Gastrocnemius medialis (tissue), 4 donors: ENCODE results near the gene LMTK3.

Experiments
- CTCF ChIP-seq, 5 experiments: fragments of 450-650 bp in 3 of 5; fragments of 200-600 bp in 2 of 5; sonication (generic) in 2 of 5; IDR thresholded peaks in 4 of 5; conservative IDR thresholded peaks in 1 of 5; 1 replicate in 4 of 5; 2 replicates in 1 of 5; pipeline ENCODE4 v1.5.1; 2016 to 2019; ENCODE audit warnings: antibody characterized with exemption in 5 of 5, mild to moderate bottlenecking in 3 of 5, moderate library complexity in 3 of 5
- POLR2A ChIP-seq, 2 donors: fragments of 450-650 bp; IDR thresholded peaks; one replicate each; pipeline ENCODE4 v1.6.1; 2017; ENCODE audit warnings: antibody characterized with exemption in 2 of 2, mild to moderate bottlenecking in 2 of 2, moderate library complexity in 2 of 2

- TF ChIP-seq CTCF (IDR thresholded peaks at IDR 0.05 in 4 of 5, conservative IDR thresholded peaks at IDR 0.05 in 1 of 5) (no peak), POLR2A (IDR thresholded peaks at IDR 0.05) (no peak)
These were observed 33.8 kb downstream of the LMTK3 start for GRCh38 chr19:48477698-48478338.
